ENCODE data around the gene CROCC2.
A peak's percentile ranks its signal among the peaks of the same experiment; 100 is the strongest.

Gene CROCC2

DNA sequence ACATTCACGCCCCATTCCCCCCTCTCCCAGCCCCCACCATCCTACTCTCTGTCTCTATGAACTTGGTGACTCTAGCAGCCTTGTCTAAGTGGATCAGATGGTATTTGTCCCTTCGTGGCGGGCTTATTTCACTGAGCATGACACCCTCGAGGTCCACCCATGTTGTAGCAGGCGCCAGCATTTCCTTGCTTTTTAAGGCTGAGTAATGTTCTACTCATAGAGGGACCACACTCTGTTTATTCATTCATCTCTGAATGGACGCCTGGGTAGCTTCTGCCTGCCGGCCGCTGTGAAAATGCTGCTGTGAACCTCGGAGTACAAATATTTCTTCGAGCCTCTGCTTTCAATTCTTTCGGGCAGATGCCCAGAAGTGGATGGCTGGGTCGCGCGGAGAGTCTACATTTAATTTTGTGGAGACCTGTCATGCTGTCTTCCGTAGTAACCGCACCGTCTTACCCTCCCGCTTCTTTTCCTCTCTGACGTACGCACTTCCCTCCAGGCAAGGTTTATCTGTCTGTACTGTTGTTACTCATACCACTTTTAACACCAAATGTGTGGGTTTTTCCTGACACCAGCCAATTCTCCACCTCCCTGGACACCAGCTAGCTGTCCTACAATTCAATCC, 5.6 kb downstream of the CROCC2 start:
- DNase-seq: no peak

DNA sequence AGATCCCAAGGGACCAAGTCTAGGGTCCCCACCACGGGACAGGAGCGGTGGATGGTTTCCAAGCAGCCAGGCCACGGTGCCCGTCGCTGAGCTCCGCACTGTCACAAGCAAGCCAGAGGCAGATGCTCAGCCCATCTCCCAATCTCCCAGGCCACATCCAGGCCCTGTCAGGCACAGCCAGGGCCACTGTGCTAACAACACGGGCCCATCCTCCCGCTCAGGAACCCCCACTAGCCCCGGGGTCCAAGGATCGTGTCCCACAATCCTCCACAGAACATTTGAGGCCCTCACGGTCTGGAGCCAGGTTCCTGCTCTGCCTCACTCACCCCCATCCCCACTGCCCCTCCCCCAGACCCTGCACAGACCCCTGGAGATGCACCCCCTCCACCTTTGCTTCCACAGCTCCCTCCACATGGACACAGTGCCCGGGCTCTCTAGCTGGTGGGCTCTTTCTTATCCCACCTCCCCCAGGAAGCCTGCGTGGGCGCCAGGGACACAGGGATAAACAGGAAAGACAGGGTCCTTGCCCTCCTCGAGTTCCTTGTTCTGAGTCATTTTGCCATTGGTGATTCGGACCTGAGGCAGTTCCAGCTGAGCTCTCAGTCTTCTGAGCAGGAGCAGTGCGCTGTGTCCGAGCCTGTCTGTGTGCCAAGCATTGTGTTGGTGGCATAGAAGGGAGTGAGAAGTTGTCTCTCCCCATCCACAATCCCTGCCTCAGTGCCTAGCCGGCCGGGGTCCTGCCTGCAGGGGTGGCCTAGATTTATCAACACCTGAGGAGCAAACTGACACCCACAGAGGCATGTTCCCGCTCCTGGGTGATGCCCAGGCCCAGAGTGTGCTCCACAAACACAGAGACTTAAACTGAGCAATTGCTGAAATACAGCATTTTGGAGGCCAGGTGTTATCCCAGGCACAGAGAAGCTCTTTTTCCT, 7.0 kb downstream of the CROCC2 start:
- DNase-seq: no peak

DNA sequence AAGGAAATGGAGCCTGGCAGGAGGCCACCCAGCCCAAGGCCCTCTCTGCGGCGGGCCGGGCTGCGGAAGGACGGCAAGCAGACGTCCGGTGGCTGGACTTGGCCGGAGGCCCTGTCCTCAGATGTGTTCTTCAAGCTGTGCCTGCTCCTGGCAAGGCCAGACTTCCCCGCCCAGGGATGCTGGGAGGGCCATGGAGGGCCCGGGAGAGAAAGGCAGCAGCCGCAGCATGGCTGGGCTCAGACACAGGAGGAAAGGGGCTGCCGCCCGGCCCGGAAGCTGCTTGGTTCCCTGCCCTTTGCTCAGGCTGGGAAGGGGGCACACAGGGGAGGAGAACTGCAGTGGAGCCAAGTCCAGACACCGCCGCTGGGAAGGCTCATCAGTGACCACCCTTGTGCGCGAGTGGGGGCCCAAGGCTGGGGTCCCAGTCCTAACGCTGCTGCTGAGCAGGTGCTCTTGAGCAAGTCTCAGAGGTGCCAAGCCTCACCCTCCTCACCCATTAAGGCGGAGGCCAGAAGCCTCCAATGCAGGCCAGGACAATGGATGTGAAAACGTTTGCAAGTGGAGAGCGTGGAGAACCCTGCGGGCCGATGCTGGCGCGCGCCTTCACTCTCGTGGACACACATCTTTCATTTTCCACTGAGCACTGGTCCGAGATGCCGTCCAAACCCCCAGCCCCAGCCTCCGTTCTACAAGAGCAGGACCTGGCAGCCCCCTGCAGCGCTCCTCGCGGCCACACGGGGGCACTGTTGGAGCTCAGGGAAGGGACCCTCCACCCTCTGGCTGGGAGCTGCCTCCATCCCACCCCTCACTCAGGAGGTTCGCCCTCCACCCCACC, 7.9 kb downstream of the CROCC2 start:
- DNase-seq: peak in 1 of 2 experiments; percentile 50

DNA sequence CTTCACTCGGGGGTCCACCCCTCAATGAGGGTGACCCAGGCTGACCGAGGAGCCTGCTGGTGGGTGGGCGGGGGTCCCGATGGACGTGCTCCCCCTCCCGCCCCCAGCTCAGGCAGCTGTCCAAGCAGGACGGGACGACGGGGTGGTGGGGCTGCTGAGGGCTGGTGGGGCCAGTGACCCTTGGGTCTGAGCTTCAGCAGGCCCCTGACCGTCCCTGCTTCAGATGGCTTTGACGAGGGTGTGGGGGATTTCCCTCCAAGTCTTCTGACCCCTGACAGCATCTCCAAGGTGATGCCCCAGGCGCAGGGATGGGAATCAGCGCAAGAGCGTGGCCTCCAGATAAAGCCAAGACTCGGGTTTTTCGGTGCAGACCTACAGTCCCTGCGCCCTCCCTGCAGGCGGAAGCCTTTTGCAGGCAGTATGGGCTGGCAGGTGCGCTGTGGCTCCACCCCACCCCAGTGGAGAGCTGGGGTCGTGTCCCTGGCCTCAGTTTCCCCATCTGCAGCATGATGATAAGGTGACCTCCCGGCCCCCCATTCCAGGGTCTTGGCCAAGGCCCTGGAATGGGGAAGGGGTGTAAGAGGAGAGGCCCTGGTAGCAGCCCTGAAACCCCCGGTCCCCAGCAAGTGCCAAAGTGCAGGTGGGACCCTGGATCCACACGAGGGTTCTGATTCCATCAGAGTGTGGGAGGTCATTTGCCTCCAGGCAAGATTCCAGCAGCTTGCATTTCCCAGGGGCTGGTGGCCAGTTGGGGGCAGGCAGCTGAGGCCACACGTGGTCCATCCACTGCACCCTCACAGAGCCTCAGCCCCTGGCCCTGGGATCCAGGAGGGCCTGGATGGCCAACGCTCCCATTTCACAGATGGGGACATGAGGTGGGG, 8.7 kb downstream of the CROCC2 start:
- no peak for DNase-seq

DNA sequence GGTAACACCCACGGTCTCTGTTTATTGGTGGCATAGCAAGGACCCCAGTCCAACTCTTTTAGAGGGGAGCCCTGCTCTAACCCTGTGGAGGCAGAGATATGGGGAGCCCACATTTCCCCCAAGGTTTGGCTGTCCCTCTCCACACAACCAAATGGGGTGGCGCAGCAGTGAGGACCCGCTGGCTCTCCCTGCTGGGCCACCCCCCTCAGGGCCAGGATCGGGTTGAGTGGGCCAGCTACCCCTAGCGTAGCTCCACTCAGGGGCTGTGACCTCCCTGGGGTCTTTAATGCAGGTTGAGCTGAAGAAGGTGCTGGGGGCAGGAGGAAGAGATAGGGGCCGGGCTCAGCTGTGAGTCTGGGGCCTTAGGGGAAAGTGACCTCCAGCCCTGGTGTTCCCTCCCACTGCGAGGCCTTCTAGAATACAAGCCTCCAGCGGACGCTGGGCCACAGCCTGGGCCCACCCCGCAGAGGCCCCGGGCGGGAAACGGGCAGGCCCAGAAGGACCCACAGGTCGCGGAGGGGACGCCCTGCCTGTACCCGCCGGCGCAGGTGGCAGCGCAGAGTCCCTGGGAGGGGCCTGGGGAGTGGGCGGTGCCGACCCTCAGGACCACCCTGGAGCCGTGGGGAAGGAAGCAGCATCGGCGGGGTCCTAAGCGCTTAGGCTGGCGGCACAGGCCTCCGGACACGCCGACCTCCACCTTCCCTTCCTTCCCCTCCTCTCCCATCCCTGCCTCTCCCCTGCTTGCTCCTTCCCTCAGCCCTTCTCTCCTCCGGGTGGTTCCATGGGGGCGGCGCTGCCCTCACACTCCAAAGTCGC, 9.6 kb downstream of the CROCC2 start:
- no peak for DNase-seq

DNA sequence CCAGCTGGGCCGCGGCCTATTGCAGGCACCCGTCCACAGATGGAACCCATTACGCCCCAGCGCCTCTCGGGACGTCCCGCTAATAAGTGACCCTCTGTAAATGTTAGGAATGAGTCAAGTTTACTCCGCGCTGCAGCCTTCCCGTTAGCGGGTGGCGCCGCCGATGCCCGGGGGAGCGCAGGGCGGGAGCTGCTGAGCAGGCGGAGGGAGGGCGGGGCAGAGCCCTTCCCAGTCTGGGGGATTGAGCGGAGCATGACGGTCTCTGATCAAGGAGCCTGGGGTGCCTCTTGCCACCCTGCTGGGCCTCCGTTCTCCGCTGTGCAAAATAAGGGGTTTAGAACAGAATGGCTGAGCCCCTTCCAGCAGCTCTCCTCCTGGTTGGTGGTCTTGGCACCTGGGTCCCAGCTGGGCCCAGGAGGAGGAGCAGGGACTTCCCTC, 10.5 kb downstream of the CROCC2 start:
- no peak for DNase-seq

DNA sequence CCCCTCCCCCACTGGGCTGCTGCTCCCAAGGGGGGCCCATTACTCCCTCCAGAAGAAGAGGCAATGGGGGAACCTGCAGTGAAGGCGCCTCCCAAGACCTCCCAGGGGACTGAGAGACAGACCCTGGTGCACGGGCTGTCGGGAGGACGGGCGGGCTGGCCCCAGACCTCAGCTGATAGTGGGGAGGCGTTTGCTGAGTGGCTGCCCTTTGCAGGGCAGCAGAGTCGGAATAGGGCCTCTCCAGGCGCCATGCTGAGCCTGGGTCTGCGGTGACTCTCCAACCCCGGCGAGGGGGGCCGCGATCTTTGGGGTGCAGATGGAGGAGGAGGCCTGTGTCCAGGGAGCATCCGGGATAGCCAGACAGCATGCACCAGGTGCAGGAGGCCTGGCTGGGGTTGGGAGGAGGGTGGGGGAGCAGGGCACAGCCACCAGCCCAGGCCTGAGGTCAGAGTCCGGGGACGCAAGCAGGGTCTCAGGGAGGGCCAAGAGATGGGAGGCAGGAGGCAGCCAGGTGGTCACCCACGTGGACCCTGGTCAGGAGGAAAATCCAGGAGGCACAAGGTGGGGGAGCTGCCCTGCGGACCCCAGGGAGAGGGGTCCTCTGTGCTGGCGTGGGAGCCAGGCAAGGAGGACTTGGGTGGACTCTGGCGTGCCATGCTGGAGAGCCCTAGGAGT, 11.0 kb downstream of the CROCC2 start:
- DNase-seq: no peak

DNA sequence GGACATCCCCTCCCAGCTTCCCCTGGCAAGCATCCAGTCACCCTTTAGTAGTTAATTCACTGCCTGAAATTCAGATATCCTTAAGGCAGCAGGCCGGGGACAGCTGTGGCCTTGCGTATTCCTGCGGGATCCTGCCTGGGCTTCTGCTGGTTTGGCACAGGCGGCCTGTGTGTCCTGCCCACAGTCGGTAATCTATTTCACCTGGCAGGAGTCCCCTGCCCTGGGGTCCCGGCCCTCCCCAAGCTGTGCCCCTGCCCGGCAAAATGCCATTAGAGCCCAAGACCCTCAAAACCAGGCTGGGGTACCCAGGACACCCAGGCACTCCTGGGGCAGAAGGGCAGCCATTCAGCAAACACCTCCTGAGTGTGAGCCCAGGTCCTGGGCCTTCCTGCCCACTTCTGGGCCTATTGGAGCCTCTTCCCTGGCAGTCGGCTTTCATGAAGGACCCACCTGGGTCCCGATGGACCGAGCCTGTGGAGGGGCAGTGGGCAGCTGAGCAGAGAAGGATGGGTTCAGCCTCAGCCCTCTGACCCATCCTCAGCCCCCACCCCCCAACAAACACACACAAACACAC, 11.6 kb downstream of the CROCC2 start:
- no peak for DNase-seq

DNA sequence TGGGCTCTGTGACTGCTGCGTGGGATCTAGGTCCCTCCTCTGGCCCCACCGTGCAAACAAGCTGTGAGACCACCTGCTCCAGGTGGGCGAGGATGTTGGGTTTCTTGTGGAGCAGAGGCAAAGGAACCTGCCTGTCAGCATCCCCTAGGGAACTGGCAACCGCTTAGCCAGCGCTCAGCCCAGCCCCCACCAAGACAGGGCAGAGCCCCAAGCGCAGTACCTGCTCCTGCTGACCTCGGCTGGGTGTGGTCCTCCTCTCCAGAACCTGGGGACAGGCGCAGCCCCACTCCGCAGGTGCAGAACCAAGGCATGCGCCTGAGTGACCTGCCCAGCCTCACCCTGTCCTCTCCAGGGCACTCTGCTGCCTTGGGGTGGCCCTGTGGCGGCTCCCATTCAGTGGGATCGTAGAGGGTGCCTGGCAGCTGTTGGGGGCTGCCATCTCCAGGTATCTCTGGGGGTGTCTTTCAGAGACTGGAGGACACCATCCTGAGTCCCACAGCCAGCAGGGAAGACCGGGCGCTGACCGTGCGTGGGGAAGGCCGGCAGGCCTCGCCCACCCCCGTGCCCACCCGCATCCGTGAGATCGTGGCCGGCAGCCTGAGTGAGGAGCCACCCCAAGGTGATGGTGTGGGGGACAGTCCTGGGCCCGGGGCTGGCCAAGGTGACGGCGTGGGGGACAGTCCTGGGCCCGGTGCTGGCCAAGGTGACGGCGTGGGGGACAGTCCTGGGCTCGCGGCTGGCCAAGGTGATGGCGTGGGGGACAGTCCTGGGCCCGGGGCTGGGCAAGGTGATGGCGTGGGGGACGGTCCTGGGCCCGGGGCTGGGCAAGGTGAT, 12.3 kb downstream of the CROCC2 start:
- no peak for DNase-seq

DNA sequence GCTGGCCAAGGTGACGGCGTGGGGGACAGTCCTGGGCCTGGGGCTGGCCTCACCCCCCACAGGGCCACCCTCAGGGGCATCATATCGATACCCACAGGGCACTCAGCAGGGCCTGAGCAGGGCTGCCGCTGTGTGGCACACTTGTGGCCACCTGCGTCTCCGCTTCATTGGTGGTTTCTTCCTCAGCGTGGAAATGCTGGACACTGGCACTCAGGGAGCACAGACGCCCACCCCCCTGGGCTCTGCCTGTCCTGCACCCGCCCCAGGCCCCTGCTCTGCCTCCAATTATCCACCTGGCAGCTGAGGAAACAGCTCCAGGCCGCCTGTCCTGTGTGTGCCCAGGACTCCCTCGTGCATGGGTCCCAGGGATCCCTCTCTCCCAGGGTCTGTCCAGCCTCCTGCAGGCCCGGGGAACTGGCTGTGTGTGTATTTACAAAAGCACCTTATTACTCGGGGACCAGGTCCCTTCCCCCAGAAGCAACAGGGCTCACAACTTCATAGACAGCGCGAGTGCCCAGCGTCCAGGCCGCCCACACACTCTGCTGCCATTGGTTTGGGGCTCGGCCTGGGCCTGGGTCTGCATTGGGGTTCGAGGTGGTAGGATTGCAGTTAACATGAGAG, 13.1 kb downstream of the CROCC2 start:
- DNase-seq: no peak

DNA sequence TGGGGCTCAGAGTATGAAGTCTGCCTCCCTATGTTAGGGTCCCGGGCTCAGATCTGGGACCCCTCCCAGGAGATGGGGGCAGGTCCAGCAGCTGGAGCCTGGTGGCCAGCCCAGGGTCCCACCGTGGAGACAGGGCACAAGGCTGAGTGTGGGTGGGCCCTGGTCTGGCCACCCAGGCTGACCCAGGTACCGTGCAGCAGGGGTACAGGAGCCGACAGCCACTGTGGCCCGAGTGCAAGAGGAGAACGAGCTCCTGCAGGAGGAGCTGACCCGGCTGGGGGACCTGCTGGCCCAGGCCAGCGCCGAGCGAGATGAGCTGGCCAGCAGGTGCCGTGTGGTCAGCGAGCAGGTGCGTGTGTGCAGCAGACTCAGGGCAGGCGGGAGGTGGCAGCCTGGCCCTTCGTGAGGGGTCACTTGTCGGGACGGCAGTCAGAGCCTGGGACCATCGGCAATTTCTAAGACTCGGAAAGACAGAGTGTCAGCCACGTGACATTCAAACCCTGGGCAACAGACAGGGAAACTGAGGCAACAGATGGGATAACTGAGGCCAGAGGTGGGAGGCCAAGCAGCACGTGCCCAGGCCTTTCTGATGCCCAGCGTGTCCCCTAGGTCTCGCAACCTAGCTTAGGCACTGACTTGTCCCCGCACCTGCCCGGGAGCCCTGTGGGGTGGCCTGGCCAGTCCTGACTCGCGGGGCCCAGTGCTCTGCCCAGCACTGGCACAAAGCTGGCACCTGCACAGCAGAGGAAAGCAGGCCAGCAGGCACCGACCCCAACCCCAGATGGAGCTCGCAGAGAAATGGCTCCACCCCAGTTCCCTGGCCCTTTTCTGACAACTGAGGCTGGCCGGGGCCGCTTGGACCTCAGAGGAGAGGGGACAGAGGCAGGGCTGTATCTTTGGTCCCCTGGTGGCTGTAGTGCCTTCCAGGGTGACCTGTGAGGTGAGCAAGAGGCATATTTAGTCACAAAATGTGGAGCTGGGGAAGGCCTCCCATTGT, 13.9 kb downstream of the CROCC2 start:
- no peak for DNase-seq

DNA sequence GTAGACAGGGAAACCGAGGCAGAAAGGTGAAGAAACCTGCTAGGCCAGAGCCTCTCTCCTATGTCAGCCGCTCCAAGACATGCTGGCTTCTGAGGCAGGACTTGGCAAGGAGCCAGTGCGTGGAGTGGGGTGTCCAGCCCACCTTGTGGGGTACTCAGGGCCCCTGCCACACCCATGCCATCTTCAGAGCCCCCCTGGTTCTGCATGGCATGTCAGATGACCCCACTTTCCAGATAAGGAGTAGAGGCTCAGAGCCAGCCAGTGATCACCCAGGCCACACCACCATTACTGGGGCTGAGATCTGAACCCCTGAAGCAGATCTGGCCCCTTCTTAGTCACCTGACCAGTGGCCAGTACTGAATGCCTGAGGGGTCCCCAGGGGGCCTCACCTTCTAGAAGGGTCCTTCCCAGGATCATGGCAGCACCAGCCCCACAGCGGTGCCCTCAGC, 14.7 kb downstream of the CROCC2 start:
- DNase-seq: no peak

DNA sequence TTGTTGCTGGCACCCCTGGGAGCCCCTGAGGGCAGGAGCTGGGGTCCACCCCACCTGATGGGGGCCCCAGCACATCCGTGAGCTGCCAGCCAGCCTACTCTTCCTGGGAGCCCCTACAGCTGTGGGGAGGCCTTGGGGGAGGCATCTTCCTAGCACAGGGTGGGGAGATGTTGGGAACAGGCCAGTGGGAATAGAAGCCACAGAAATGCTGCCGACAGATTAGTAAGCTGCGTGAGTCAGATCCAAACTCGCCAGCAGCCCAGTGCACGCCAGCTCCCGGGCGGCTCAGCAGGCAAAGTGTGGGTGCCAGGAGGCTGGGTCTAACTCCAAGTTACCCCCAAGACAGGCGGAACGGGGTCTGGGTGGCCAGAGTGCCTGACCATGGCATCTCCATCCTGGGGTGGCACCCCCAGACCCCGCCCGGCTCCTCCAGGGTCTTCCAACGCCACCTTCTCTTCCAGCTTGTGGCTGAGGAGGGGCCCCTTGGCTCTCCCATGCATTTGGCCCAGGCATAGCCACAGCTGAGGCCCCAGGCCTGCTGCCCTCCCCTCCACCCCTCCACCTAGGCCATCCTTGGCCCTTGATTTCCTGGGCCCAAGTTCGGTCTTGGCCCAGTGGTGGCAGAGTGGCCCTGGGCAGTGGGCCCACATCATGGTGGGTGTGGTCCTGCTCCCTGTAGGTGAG, 15.3 kb downstream of the CROCC2 start:
- peak in 1 of 2 experiments; percentile 39 for DNase-seq

DNA sequence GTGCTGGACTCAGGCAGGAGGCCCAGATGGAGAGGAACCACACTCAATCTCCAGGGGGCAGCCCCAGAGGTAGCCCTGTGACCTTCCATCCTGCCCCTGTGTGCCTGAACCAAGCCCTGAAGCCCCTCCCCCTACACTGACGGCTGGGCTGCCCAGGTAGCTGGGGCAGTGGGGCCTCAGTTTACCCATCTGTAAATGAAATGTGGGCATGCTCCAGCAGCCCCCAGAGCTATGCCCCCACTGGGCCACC, 15.8 kb downstream of the CROCC2 start:
- DNase-seq: no peak

DNA sequence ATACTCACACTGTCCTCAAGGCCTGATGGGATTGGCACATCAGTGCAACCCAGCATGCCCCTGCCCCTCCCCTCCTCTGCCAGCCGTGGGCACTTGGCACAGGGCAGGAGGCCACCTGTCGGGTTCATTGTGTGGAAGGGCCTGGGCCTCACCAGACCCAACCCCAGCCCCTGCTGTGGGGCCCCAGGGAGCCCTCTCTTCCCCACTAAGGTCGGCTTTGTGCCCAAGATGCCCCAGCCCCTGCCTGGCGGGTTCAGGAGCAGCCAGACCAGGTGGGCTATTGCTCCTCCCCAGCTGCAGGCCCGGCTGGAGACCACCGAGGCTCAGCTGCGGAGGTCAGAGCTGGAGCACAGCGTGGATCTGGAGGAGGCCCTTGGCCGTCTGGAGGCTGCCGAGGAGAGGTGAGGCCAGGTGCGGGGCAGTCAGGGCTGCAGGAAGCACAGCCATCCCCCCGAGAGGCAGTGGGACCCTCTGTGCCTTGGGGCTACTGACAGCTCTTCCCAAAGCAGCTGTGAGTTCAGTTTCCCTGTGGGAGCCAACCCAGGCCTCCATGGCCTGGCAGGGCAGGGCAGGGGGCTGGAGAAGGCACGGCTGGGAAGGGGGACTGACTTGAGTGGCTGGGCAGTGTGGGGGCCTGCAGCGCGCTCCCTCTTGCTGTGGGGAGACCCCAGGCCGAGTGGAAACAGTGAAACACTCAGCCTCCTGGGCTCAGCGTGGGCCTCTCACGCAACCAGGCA, 16.3 kb downstream of the CROCC2 start:
- no peak for DNase-seq

DNA sequence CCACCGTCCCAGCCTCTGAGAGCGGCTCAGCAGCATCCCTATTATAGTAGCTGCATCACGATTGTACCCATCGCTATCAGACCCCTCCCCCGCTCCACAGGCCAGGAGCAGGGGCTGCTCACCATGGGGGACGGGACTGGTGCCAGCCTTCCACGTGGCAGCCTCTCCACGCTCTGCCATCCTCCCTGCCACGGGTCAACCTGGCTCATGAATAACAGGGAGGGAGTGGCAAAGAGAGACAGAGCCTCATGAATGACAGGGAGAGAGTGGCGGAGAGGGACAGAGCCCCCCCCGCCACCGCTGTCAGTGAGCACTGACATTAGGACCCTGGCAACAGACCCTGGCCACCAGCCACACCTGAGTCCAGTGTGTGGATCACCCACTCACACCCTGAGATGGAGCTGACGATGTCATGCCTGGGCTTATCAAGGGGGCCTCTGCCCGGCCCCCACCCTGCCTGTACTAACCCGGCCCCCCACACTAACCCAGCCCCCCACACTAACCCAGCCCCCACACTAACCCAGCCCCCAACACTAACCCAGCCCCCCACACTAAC, 16.9 kb downstream of the CROCC2 start:
- DNase-seq: peak in 1 of 2 experiments; percentile 12
